K562 (cell line): ENCODE data around the gene NR1H2. TPM values are rescaled to one million over a fixed set of nuclear protein-coding genes. Genes with fewer than 3 reads are reported as not detected.

Experiments
- CEBPG ChIP-seq, 3 experiments: fragments of 200-800 bp in 1 of 3; sonication (Bioruptor generic) in 1 of 3; sonication (generic) in 1 of 3; formaldehyde crosslinking in 1 of 3; IDR thresholded peaks in 2 of 3; conservative IDR thresholded peaks in 1 of 3; 2 replicates each; pipeline versions ENCODE4 v1.6.1 to v1.8.0; 2016 to 2022; ENCODE audit warnings: missing compliant biosample characterization in 2 of 3, missing genetic modification characterization in 2 of 3, mild to moderate bottlenecking in 1 of 3, missing genetic modification reagents in 1 of 3
- E4F1 ChIP-seq: fragments of 250-450 bp; sonication (Bioruptor Pico); IDR thresholded peaks from 2 replicates; pipeline ENCODE4 v1.5.0; 2021; ENCODE audit warnings: mild to moderate bottlenecking, borderline replicate concordance
- KLF13 ChIP-seq: fragments of 450-650 bp; IDR thresholded peaks from 2 replicates; pipeline ENCODE4 v1.6.1; 2016; ENCODE audit warnings: missing genetic modification characterization, low read depth, mild to moderate bottlenecking, missing compliant biosample characterization, moderate library complexity, borderline replicate concordance
- MGA ChIP-seq: fragments of 450-650 bp; IDR thresholded peaks from 2 replicates; pipeline ENCODE4 v1.6.1; 2016; ENCODE audit warnings: mild to moderate bottlenecking, moderate library complexity
- NCOA2 ChIP-seq, 2 experiments: fragments of 450-650 bp; IDR thresholded peaks; 2 replicates each; pipeline ENCODE4 v1.6.1; 2018; ENCODE audit warnings: mild to moderate bottlenecking in 2 of 2, moderate library complexity in 1 of 2; ENCODE audit not compliant: partially characterized antibody in 2 of 2
- SIN3A ChIP-seq, 2 experiments: fragments of 150-350 bp in 1 of 2; IDR thresholded peaks; 2 replicates each; pipeline ENCODE4 v1.6.1; 2011 to 2016; ENCODE audit warnings: borderline replicate concordance in 2 of 2, low read depth in 2 of 2, low read length in 2 of 2, mild to moderate bottlenecking in 2 of 2, moderate library complexity in 2 of 2; ENCODE audit not compliant: control insufficient read depth in 1 of 2
- USF1 ChIP-seq: sonication (generic); formaldehyde crosslinking; IDR thresholded peaks from 2 replicates; pipeline ENCODE4 v1.9.0; 2022; ENCODE audit warnings: mild to moderate bottlenecking, missing genetic modification reagents
- polyA plus RNA-seq, 8 experiments: library from polyadenylated mRNA; depleted of rRNA in 4 of 8; stranded (reverse) in 5 of 8; unstranded in 3 of 8; fragments of >200 nt; fragmentation: Nextera tagmentation in 2 of 8; fragmentation: Illumina TruSeq in 1 of 8; extraction: Ambion mirVana in 2 of 8; extraction: Trizol in 1 of 8; gene quantifications; 2 replicates each; pipeline versions ENCODE4 v1.2.1 to v1.2.3, GENCODE V29; 2011 to 2014; ENCODE audit warnings: inconsistent platforms in 1 of 8, missing spikeins in 1 of 8
- total RNA-seq, 7 experiments: library from RNA; depleted of rRNA in 6 of 7; stranded (reverse); fragments of >200 nt in 6 of 7; fragmentation: Illumina TruSeq in 2 of 7; extraction: Trizol in 2 of 7; gene quantifications; 2 replicates each; pipeline versions ENCODE4 v1.2.1 to v1.2.3, GENCODE V29; 2011 to 2021; ENCODE audit warnings: low replicate concordance in 1 of 7

Gene NR1H2
- total and polyA plus RNA-seq, 9 of the 15 experiments (the other 6 are each of a cell fraction or from before 2014, with no cell fraction given), result 0.11 to 73.8 (median 24.0) TPM

DNA sequence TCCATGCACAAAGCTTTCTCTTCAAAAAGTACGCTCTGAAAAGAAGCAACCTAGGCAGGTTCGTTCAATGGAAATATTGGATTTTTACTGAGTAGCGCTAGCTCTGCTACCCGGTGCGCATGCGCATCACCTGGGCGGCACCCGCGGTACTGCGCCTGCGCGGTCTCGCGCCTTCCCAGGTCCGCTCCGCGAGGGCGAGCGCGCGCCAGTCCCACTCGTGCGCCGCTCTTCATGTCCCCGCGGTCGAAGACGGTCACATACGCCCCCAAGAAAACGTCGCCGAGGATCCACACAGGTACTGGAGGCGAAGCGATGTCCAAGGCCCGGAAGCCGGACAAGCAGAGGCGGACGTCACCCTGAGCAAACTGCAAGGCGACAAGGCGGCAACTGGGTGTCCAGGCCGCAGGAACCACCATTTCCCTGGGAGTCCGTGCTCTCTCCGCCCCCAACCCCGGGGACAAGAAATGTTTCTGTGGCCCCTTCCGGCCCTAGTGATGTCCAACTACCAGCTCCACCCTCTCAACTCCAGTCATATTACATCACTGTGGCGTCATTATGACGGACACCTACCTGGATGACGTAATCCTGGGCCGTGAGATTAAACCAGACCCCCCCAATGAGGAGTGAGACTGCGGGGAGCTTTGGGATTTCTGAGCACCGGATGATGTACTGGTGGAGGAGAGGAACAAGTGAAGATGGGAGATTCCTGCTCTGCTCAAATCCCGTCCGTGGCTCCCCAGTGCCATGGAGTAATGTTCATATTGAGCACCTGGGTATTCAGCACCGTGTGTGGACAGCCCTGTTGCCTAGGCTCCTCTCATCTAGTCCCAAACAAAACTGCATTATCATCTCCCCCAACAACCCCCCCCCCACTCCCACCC, 42.3 kb upstream of the NR1H2 start (continued):
- no peak for TF ChIP-seq E4F1 (CRISPR knock-in tag)
- TF ChIP-seq SIN3A (IDR thresholded peaks at IDR 0.05; ENCODE audit: borderline replicate concordance in 2 of 2, control insufficient read depth in 1 of 2, low read depth in 2 of 2, low read length in 2 of 2), result peak in 1 of 2 experiments; percentile 4; a peak in 1 of 4 replicates
- peak; percentile 100 for TF ChIP-seq MGA
- TF ChIP-seq USF1 (CRISPR knock-in tag), result no peak
- TF ChIP-seq KLF13 (tag), result peak; percentile 57; the same call in 1 of the 2 replicates
- no peak for TF ChIP-seq NCOA2 (IDR thresholded peaks at IDR 0.05; ENCODE audit: partially characterized antibody in 2 of 2)
- TF ChIP-seq CEBPG (CRISPR knock-in tag; IDR thresholded peaks at IDR 0.05), result peak; percentile 91
- peak; percentile 95 to 98 for TF ChIP-seq CEBPG (tag; conservative IDR thresholded peaks at IDR 0.05 in 1 of 2, IDR thresholded peaks at IDR 0.05 in 1 of 2)
